ENCODE measurements around the gene CTNNBL1. TPM values are rescaled to one million over a fixed set of nuclear protein-coding genes. Genes with fewer than 3 reads are reported as not detected.

Gene CTNNBL1
- total RNA-seq, 2 donors from 2014 or later: 8.6 to 17.4 TPM

GRCh38 chr20:37868851-37869333 is 175.1 kb downstream of the CTNNBL1 start:
- Histone ChIP-seq H3K27ac (no peak overlapping the region), H3K4me1 (no peaks in the 10 kb centered on the region), H3K4me3 (no peak overlapping the region), H3K36me3 (replicated peaks in 1 of 2; ENCODE audit: insufficient read depth in 1 of 2, low read depth in 2 of 2) (peaks cover 0 to 6% of the 10 kb centered on the region in 2 donors), H3K9me3 (no peaks in the 10 kb centered on the region), H3K27me3 (no peaks in the 10 kb centered on the region)
- 71 to 75% methylated on average over 3 of the region's 3 CpGs for WGBS, 2 donors
- no peak for ATAC-seq
- intact Hi-C loops (cut with DNase I): no loop called here
- no peak for DNase-seq
- no peak for TF ChIP-seq POLR2A (IDR thresholded peaks at IDR 0.05)
- TF ChIP-seq CTCF (IDR thresholded peaks at IDR 0.05): no peak

GRCh38 chr20:37869334-37869861 is 175.6 kb downstream of the CTNNBL1 start:
- intact Hi-C loops (cut with DNase I): no loop called here
- H3K27ac ChIP-seq: no peak overlapping the region

GRCh38 chr20:37870294-37870693 is 176.5 kb downstream of the CTNNBL1 start:
- DNase-seq (no peak), ATAC-seq (no peak)
- Histone ChIP-seq H3K9me3 (no peaks in the 10 kb centered on the region), H3K27ac (no peak overlapping the region), H3K36me3 (replicated peaks in 1 of 2; ENCODE audit: insufficient read depth in 1 of 2, low read depth in 2 of 2) (peaks cover 0 to 8% of the 10 kb centered on the region in 2 donors), H3K4me1 (no peaks in the 10 kb centered on the region), H3K4me3 (no peak overlapping the region), H3K27me3 (no peaks in the 10 kb centered on the region)
- TF ChIP-seq CTCF (IDR thresholded peaks at IDR 0.05) (no peak), POLR2A (IDR thresholded peaks at IDR 0.05) (no peak)
- WGBS, 2 donors: 85% methylated on average over 11 of the region's 11 CpGs
- intact Hi-C loops (cut with DNase I): no loop called here

More at GRCh38 chr20:37869334-37869861, 175.6 kb downstream of the CTNNBL1 start:
- no peaks in the 10 kb centered on the region for H3K27me3 ChIP-seq
- H3K4me3 ChIP-seq: no peak overlapping the region
- TF ChIP-seq POLR2A (IDR thresholded peaks at IDR 0.05): no peak
- no peak for TF ChIP-seq CTCF (IDR thresholded peaks at IDR 0.05)
- DNase-seq: no peak
- no peak for ATAC-seq
- H3K9me3 ChIP-seq: no peaks in the 10 kb centered on the region
- H3K36me3 ChIP-seq (replicated peaks in 1 of 2; ENCODE audit: insufficient read depth in 1 of 2, low read depth in 2 of 2): peaks cover 0 to 8% of the 10 kb centered on the region in 2 donors
- 79 to 89% methylated on average over 6 of the region's 6 CpGs for WGBS, 2 donors
- H3K4me1 ChIP-seq: no peaks in the 10 kb centered on the region

GRCh38 chr20:37871751-37872150 is 177.9 kb downstream of the CTNNBL1 start:
- Histone ChIP-seq H3K4me1 (no peaks in the 10 kb centered on the region), H3K27me3 (no peaks in the 10 kb centered on the region), H3K36me3 (replicated peaks in 1 of 2; ENCODE audit: insufficient read depth in 1 of 2, low read depth in 2 of 2) (peaks cover 0 to 8% of the 10 kb centered on the region in 2 donors), H3K9me3 (no peaks in the 10 kb centered on the region), H3K4me3 (no peak overlapping the region), H3K27ac (no peak overlapping the region)
- TF ChIP-seq CTCF (IDR thresholded peaks at IDR 0.05) (no peak), POLR2A (IDR thresholded peaks at IDR 0.05) (no peak)
- DNase-seq: no peak
- no peak for ATAC-seq
- intact Hi-C loops (cut with DNase I): no loop called here
- WGBS, 2 donors: 97 to 98% methylated on average over 13 of the region's 13 CpGs

GRCh38 chr20:37872161-37872560 is 178.3 kb downstream of the CTNNBL1 start:
- H3K9me3 ChIP-seq: no peaks in the 10 kb centered on the region
- TF ChIP-seq POLR2A (IDR thresholded peaks at IDR 0.05) (no peak), CTCF (IDR thresholded peaks at IDR 0.05) (no peak)
- WGBS, 2 donors: 95 to 96% methylated on average over 6 to 9 of the region's 9 CpGs
- no peaks in the 10 kb centered on the region for H3K4me1 ChIP-seq
- H3K27me3 ChIP-seq: no peaks in the 10 kb centered on the region
- DNase-seq (no peak), ATAC-seq (no peak)
- H3K36me3 ChIP-seq (replicated peaks in 1 of 2; ENCODE audit: insufficient read depth in 1 of 2, low read depth in 2 of 2): peaks cover 0 to 8% of the 10 kb centered on the region in 2 donors
- H3K4me3 ChIP-seq: no peak overlapping the region
- no peak overlapping the region for H3K27ac ChIP-seq
- intact Hi-C loops (cut with DNase I): no loop called here
